ENCODE results near the gene PRMT7. TPM values are rescaled to one million over a fixed set of nuclear protein-coding genes. Genes with fewer than 3 reads are reported as not detected.

PRMT7 gene
- total and polyA plus RNA-seq, 2 of the 8 experiments (the other 6 are each of a cell fraction or from before 2014, with no cell fraction given) = 48.2 to 49.3 TPM

DNA sequence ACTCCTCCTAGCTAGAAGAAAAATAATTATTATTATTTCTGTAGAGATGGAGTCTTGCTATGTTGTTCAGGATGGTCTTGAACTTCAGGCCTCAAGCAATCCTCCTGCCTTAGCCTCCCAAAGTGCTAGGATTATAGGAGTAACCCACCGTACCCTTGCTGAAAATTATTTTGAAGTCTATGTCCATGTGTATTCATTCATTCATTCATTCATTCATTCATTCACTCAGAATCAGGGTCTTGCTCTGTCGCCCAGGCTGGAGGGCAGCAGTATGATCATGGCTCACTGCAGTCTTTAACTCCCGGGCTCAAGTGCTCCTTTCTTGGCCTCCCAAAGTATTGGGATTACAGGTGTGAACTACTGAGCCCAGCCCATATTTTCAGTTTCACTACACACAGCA is 4.2 kb upstream of the PRMT7 start:
- H4K91ac ChIP-seq (replicated peaks; ENCODE audit: insufficient read length, low read length) = no peak overlapping the region
- no peak overlapping the region for H3K14ac ChIP-seq (ENCODE audit: insufficient read length)
- H4K8ac ChIP-seq (ENCODE audit: extremely low read depth, insufficient read depth, low read length) = no peak overlapping the region
- H4K20me1 ChIP-seq (replicated peaks in 1 of 2; ENCODE audit: control insufficient read depth in 1 of 2, insufficient read depth in 2 of 2, low read length in 2 of 2) = peaks cover 0 to 7% of the 10 kb centered on the region in 2 experiments
- no peaks in the 10 kb centered on the region for H3K27me3 ChIP-seq (replicated peaks in 1 of 4; ENCODE audit: control insufficient read depth in 3 of 4, extremely low read depth in 1 of 4, insufficient read depth in 3 of 4, low read length in 3 of 4)
- no peaks in the 10 kb centered on the region for H3K9me3 ChIP-seq (ENCODE audit: insufficient read depth in 2 of 2, low read depth in 1 of 2, low read length in 1 of 2)
- H2BK20ac ChIP-seq (ENCODE audit: low read length) = no peak overlapping the region
- no peak overlapping the region for H2BK5ac ChIP-seq (ENCODE audit: low read depth, low read length)
- no peak overlapping the region for H2BK120ac ChIP-seq (replicated peaks; ENCODE audit: low read depth, low read length)
- no peak overlapping the region for H2BK12ac ChIP-seq (ENCODE audit: low read depth, low read length)
- H3K79me1 ChIP-seq (ENCODE audit: low read depth, low read length) = peaks cover 5% of the 10 kb centered on the region; the same call in 1 of the 2 replicates
- no peak for FAIRE-seq
- H3K36me3 ChIP-seq (ENCODE audit: control insufficient read depth in 2 of 4, insufficient read depth in 4 of 4, low read length in 3 of 4) = peaks cover 7 to 56% (median 34%) of the 10 kb centered on the region in 4 experiments
- no peak overlapping the region for H4K5ac ChIP-seq (ENCODE audit: insufficient read length, low read depth, low read length)
- H3K56ac ChIP-seq (replicated peaks; ENCODE audit: insufficient read length, low read depth, low read length) = no peak overlapping the region
- no peak overlapping the region for H3K4me3 ChIP-seq (ENCODE audit: extremely low read depth in 1 of 4, insufficient read depth in 2 of 4, low read depth in 3 of 4, low read length in 4 of 4)
- H3K23ac ChIP-seq (ENCODE audit: insufficient read length) = no peak overlapping the region
- peaks cover 9% of the 10 kb centered on the region; the same call in 1 of the 2 replicates for H3K23me2 ChIP-seq (ENCODE audit: low read depth, low read length)
- DNase-seq (ENCODE audit: low read depth in 1 of 2, low spot score in 2 of 2) = no peak
- H3K27ac ChIP-seq (ENCODE audit: low read depth, low read length) = no peak overlapping the region
- H3K4me2 ChIP-seq (ENCODE audit: insufficient read depth in 1 of 2, low read depth in 2 of 2, low read length in 2 of 2) = no peak overlapping the region
- no peak overlapping the region for H3K18ac ChIP-seq (ENCODE audit: extremely low read depth, low read length)
- H2AK5ac ChIP-seq (ENCODE audit: low read depth, low read length) = no peak overlapping the region
- ChIA-PET POLR2A (ENCODE audit: partially characterized antibody) (no interaction called here), CTCF (ENCODE audit: partially characterized antibody) (interaction anchor here (0.5 to 1.3 kb wide), 4 partner anchors 23 to 293 kb away, joined by 3 to 4 read pairs (median 3); partner anchors contain the start of gene SLC7A6)
- WGBS, 2 experiments (ENCODE audit: extremely low coverage in 1 of 2, insufficient coverage in 1 of 2, insufficient read length in 1 of 2, insufficient replicate concordance in 2 of 2, low coverage in 1 of 2, low lambda C conversion rate in 2 of 2, missing lambda C conversion rate in 1 of 2) = 96% methylated on average over 3 of the region's 3 CpGs; no CpG with 5 or more reads in 1 of the 2 experiments
- peaks cover 3 to 6% (median 4%) of the 10 kb centered on the region in 4 experiments; a peak in 5 of 7 replicates for H3K4me1 ChIP-seq (replicated peaks in 1 of 4; ENCODE audit: control insufficient read depth in 3 of 4, insufficient read depth in 4 of 4, low read length in 3 of 4)
- H3K4ac ChIP-seq (replicated peaks; ENCODE audit: insufficient read length, low read depth, low read length) = no peak overlapping the region
- H2AFZ ChIP-seq (ENCODE audit: low read length) = no peak overlapping the region
- peaks cover 4 to 18% of the 10 kb centered on the region in 2 experiments for H3K79me2 ChIP-seq (ENCODE audit: control insufficient read depth in 1 of 2, insufficient read depth in 2 of 2, low read length in 2 of 2)
- H3K9ac ChIP-seq (replicated peaks in 1 of 4; ENCODE audit: extremely low read depth in 1 of 4, low read depth in 3 of 4, low read length in 3 of 4) = no peak overlapping the region
- no peak overlapping the region for H2BK15ac ChIP-seq (ENCODE audit: low read length)
- no peak for TF ChIP-seq CHD2 (IDR thresholded peaks at IDR 0.05; ENCODE audit: low read length)
- TF ChIP-seq CHD1 (IDR thresholded peaks at IDR 0.05; ENCODE audit: low read depth, low read length) = no peak
- TF ChIP-seq, protein P1, sequence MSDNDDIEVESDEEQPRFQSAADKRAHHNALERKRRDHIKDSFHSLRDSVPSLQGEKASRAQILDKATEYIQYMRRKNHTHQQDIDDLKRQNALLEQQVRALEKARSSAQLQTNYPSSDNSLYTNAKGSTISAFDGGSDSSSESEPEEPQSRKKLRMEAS (IDR thresholded peaks at IDR 0.05) = no peak
- no peak for TF ChIP-seq CTBP2 (IDR thresholded peaks at IDR 0.05; ENCODE audit: borderline replicate concordance, insufficient read depth, insufficient read length, low read length)
- no peak for TF ChIP-seq RAD21 (IDR thresholded peaks at IDR 0.05 in 1 of 2, conservative IDR thresholded peaks at IDR 0.05 in 1 of 2; ENCODE audit: low read depth in 2 of 2, low read length in 2 of 2)
- TF ChIP-seq SIX5 (IDR thresholded peaks at IDR 0.05; ENCODE audit: low read depth, low read length) = no peak
- TF ChIP-seq KDM5A (IDR thresholded peaks at IDR 0.05; ENCODE audit: low read length) = no peak
- TF ChIP-seq TCF12 (IDR thresholded peaks at IDR 0.05; ENCODE audit: low read depth, low read length) = no peak
- TF ChIP-seq, protein P2, sequence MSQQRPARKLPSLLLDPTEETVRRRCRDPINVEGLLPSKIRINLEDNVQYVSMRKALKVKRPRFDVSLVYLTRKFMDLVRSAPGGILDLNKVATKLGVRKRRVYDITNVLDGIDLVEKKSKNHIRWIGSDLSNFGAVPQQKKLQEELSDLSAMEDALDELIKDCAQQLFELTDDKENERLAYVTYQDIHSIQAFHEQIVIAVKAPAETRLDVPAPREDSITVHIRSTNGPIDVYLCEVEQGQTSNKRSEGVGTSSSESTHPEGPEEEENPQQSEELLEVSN (IDR thresholded peaks at IDR 0.05) = no peak
- no peak for TF ChIP-seq MAFK (IDR thresholded peaks at IDR 0.05; ENCODE audit: low read depth, low read length)
- no peak for TF ChIP-seq ZNF274 (IDR thresholded peaks at IDR 0.05; ENCODE audit: borderline replicate concordance, extremely low read depth, low read length)
